Body of pancreas (tissue), 4 donors: ENCODE measurements around the gene PARK7.

Experiments used
- POLR2A ChIP-seq, 3 donors: fragments of 450-650 bp; IDR thresholded peaks; one replicate each; pipeline ENCODE4 v1.6.1; 2016; ENCODE audit warnings: antibody characterized with exemption in 3 of 3, mild to moderate bottlenecking in 2 of 3
- TF ChIP-seq, protein P1 (sequence below), 7 experiments: fragments of 450-650 bp in 4 of 7; fragments of 200-600 bp in 3 of 7; sonication (generic) in 3 of 7; IDR thresholded peaks; one replicate each; pipeline ENCODE4 v1.5.1; 2016 to 2019; ENCODE audit warnings: antibody characterized with exemption in 7 of 7

DNA sequence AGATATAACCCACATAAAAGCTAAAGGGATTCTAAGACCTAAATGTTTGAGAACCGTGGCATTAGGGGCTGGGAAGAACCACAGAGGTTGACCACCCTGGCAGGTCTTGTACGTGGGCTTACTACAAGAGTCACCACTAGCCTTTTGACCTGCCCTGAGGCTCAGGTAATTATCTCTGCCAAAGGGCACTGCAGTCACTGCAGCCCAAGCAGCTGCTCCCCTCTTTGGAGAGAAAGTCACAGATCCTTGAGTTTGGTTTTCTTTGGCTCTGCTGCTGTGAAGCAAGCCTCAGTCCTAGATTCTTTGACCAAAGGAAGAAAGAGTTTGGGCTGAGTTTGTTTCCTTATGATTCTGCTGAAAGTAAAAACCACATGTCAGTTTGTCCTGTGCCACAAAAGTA is 11.6 kb downstream of the PARK7 start:
- TF ChIP-seq, protein P1, sequence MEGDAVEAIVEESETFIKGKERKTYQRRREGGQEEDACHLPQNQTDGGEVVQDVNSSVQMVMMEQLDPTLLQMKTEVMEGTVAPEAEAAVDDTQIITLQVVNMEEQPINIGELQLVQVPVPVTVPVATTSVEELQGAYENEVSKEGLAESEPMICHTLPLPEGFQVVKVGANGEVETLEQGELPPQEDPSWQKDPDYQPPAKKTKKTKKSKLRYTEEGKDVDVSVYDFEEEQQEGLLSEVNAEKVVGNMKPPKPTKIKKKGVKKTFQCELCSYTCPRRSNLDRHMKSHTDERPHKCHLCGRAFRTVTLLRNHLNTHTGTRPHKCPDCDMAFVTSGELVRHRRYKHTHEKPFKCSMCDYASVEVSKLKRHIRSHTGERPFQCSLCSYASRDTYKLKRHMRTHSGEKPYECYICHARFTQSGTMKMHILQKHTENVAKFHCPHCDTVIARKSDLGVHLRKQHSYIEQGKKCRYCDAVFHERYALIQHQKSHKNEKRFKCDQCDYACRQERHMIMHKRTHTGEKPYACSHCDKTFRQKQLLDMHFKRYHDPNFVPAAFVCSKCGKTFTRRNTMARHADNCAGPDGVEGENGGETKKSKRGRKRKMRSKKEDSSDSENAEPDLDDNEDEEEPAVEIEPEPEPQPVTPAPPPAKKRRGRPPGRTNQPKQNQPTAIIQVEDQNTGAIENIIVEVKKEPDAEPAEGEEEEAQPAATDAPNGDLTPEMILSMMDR (IDR thresholded peaks at IDR 0.05), result no peak
- no peak for TF ChIP-seq POLR2A (IDR thresholded peaks at IDR 0.05)
